BJ (cell line): ENCODE measurements around the gene SPDEF. TPM values are rescaled to one million over a fixed set of nuclear protein-coding genes. Genes with fewer than 3 reads are reported as not detected.

Source experiments
- CTCF ChIA-PET: fragments of 350-600 bp; formaldehyde crosslinking; extraction: SDS; loops from one replicate; lab custom pipeline; 2021; ENCODE audit warnings: antibody characterized with exemption, inconsistent platforms; lab: Yijun Ruan, JAX
- POLR2A ChIA-PET: fragments of 300-600 bp; sonication (Branson Sonifier 250); formaldehyde crosslinking; extraction: SDS; loops from one replicate; lab custom pipeline; 2021; ENCODE audit warnings: antibody characterized with exemption; lab: Charles Lee
- DNase-seq: peaks from one replicate; pipeline ENCODE4 v3.0.0-alpha.2; 2011; ENCODE audit warnings: low read depth
- H3K27me3 ChIP-seq: 2 replicates; pipeline ENCODE4 v1.6.0; 2011; ENCODE audit warnings: low read length; ENCODE audit not compliant: control insufficient read depth, insufficient read depth
- H3K36me3 ChIP-seq: 2 replicates; pipeline ENCODE4 v1.5.1; 2011; ENCODE audit warnings: low read length; ENCODE audit not compliant: control insufficient read depth, insufficient read depth
- H3K4me3 ChIP-seq: 2 replicates; pipeline ENCODE4 v1.5.1; 2011; ENCODE audit warnings: low read depth, mild to moderate bottlenecking, control low read depth, low read length
- CTCF ChIP-seq: IDR thresholded peaks from 2 replicates; pipeline ENCODE4 v1.5.1; 2011; ENCODE audit warnings: low read depth, mild to moderate bottlenecking, control low read depth, inconsistent platforms, low read length, moderate library complexity; ENCODE audit not compliant: insufficient read depth
- polyA plus RNA-seq: library from polyadenylated mRNA; depleted of rRNA; stranded (reverse); fragments of >200 nt; gene quantifications from 2 replicates; pipeline ENCODE4 v1.2.3, GENCODE V29; 2011

SPDEF gene
- polyA plus RNA-seq, 1 experiment, result not detected

GRCh38 chr6:34600101-34600500 lies 44.0 kb upstream of the SPDEF start:
- POLR2A ChIA-PET, result no interaction called here
- no peak for TF ChIP-seq CTCF
- DNase-seq, result no peak
- CTCF ChIA-PET, result interaction anchor here (1.0 to 2.3 kb wide), 2 partner anchors 10 to 404 kb away, joined by 4 to 9 read pairs; no protein-coding TSS in a partner anchor
- Histone ChIP-seq H3K36me3 (peaks cover 1% of the 10 kb centered on the region; the same call in 1 of the 2 replicates), H3K4me3 (no peak overlapping the region), H3K27me3 (no peaks in the 10 kb centered on the region)

- no peaks in the 10 kb centered on the region for H3K27me3 ChIP-seq
- TF ChIP-seq CTCF, result no peak
- H3K36me3 ChIP-seq, result peaks cover 1% of the 10 kb centered on the region; the same call in 1 of the 2 replicates
- POLR2A ChIA-PET, result no interaction called here
- CTCF ChIA-PET, result interaction anchor here (2.4 kb wide), 1 partner anchor 403 kb away, joined by 10 read pairs; no protein-coding TSS in a partner anchor
- H3K4me3 ChIP-seq, result no peak overlapping the region
- no peak for DNase-seq
Observed at GRCh38 chr6:34598712-34599111, 42.6 kb upstream of the SPDEF start.

- ChIA-PET CTCF (interaction anchor here (1.0 to 2.4 kb wide), 3 partner anchors 9 to 402 kb away, joined by 3 to 10 read pairs (median 4); no protein-coding TSS in a partner anchor), POLR2A (no interaction called here)
- H3K4me3 ChIP-seq, result no peak overlapping the region
- no peak for TF ChIP-seq CTCF
- H3K36me3 ChIP-seq, result peaks cover 1% of the 10 kb centered on the region; the same call in 1 of the 2 replicates
- no peak for DNase-seq
- H3K27me3 ChIP-seq, result no peaks in the 10 kb centered on the region
Observed at GRCh38 chr6:34597605-34598353, 41.6 kb upstream of the SPDEF start.

GRCh38 chr6:34596798-34597197 lies 40.7 kb upstream of the SPDEF start:
- Histone ChIP-seq H3K4me3 (no peak overlapping the region), H3K36me3 (no peaks in the 10 kb centered on the region), H3K27me3 (no peaks in the 10 kb centered on the region)
- ChIA-PET CTCF (interaction anchor here (1.0 to 2.4 kb wide), 3 partner anchors 10 to 401 kb away, joined by 3 to 10 read pairs (median 4); no protein-coding TSS in a partner anchor), POLR2A (no interaction called here)
- TF ChIP-seq CTCF, result no peak
- no peak for DNase-seq
